H1 (cell line): ENCODE measurements around the gene GDAP2. TPM values are rescaled to one million over a fixed set of nuclear protein-coding genes. Genes with fewer than 3 reads are reported as not detected.
A peak's percentile ranks its signal among the peaks of the same experiment; 100 is the strongest.

Source experiments
- MAFK ChIP-seq: IDR thresholded peaks from 2 replicates; pipeline ENCODE4 v1.6.1; 2012; ENCODE audit warnings: low read depth, mild to moderate bottlenecking, improper control_type of control experiment, low read length
- SRF ChIP-seq: IDR thresholded peaks from 2 replicates; pipeline ENCODE4 v1.6.1; 2011; ENCODE audit warnings: mild to moderate bottlenecking, low read depth, low read length, moderate library complexity
- TBP ChIP-seq: IDR thresholded peaks from 2 replicates; pipeline ENCODE4 v1.6.1; 2011; ENCODE audit warnings: low read depth, low read length, improper control_type of control experiment
- polyA plus RNA-seq, 7 experiments: library from polyadenylated mRNA; depleted of rRNA in 3 of 7; stranded (reverse) in 5 of 7; unstranded in 2 of 7; fragments of >200 nt in 5 of 7; fragments of 200-250 nt in 2 of 7; gene quantifications; 1 replicate in 5 of 7; 2 replicates in 1 of 7; 4 replicates in 1 of 7; pipeline versions ENCODE4 v1.2.1 to v1.2.3, GENCODE V29; 2011 to 2013; ENCODE audit warnings: missing spikeins in 2 of 7, mixed read lengths in 2 of 7
- total RNA-seq: library from RNA; stranded (reverse); fragmentation: NEBNext Ultra II Directional; extraction: Animal tissue kit (Norgen Biotek cat#: 25700); gene quantifications from 2 replicates; pipeline ENCODE4 v1.2.1, GENCODE V29; 2021

GDAP2 gene
- total and polyA plus RNA-seq, 2 of the 8 experiments (the other 6 are each of a cell fraction or from before 2014, with no cell fraction given) = 8.6 to 27.8 TPM

DNA sequence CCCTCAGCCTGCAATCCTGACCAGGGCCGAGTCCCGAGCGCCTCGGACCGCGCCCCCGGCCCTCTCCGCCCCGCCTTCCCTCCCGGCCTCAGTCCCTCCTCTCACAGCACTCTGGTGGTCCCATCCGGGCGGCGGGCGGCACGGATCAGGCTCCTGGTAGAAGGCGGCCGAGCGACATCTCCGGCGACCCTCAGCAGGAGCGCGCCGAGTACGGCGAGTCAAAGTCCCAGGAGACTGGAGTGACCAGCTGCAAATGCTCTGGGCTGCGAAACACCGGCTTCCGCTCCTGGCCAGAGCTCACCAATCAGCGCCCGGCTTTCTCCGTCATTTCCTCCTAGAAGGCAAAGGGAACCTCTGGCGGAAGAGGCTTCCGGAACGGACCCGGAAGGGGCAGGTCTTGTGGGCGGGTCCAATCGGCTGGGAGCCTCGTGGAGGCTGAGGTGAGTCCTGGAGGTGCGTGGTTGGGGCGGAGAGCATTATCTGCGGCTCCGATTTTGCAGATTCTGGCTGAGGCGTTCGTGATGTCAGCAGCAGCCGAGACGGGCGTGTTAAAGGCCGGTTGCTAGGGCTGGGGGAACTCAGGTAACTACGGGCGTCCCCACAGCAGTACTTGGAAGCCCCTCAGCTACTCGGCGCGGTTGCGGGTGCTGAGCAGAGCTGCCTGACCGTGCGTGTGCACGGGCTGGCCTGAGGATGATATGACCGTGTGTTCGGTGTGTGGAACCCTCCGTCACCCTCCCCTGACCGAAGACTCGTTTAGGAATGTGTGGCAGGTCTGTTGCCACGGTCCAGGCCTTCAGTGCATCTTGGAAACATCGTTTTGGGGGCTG, at the start of gene GDAP2, which contains the start of gene WDR3 (continued):
- TF ChIP-seq SRF (no peak), MAFK (no peak), TBP (peak; percentile 74)
